Adrenal gland (tissue), 12 donors: Measurements from ENCODE around the gene CRYGN. TPM values are rescaled to one million over a fixed set of nuclear protein-coding genes. Genes with fewer than 3 reads are reported as not detected.

ENCODE experiments used
- DNase-seq, 7 donors: peaks; one replicate each; pipeline ENCODE4 v3.0.0-alpha.2; 2019 to 2020
- H3K27ac ChIP-seq, 5 donors: fragments of 200-600 bp; sonication (generic) in 4 of 5; 1 replicate in 3 of 5; 2 replicates in 2 of 5; pipeline versions ENCODE4 v1.5.1 to v1.8.0; 2016 to 2020; ENCODE audit warnings: mild to moderate bottlenecking in 1 of 5
- H3K27me3 ChIP-seq: fragments of 200-600 bp; 2 replicates; pipeline ENCODE4 v1.8.0; 2021
- H3K36me3 ChIP-seq, 2 donors: fragments of 200-600 bp; replicated peaks in 1 of 2; 1 replicate in 1 of 2; 2 replicates in 1 of 2; pipeline versions ENCODE4 v1.5.1 to v1.8.0; 2018 to 2022
- H3K4me1 ChIP-seq, 2 donors: fragments of 200-600 bp; replicated peaks in 1 of 2; 1 replicate in 1 of 2; 2 replicates in 1 of 2; pipeline versions ENCODE4 v1.5.1 to v1.8.0; 2018 to 2021
- H3K4me3 ChIP-seq, 4 donors: fragments of 200-600 bp; sonication (generic) in 3 of 4; one replicate each; pipeline ENCODE4 v1.5.1; 2016 to 2018
- H3K9me3 ChIP-seq, 3 donors: fragments of 200-600 bp; sonication (generic) in 1 of 3; replicated peaks in 1 of 3; 1 replicate in 2 of 3; 2 replicates in 1 of 3; pipeline versions ENCODE4 v1.5.1 to v1.8.0; 2016 to 2021
- POLR2A ChIP-seq, 2 donors: fragments of 450-650 bp; IDR thresholded peaks; one replicate each; pipeline ENCODE4 v1.6.1; 2017; ENCODE audit warnings: antibody characterized with exemption in 2 of 2, mild to moderate bottlenecking in 2 of 2, moderate library complexity in 1 of 2
- WGBS, 4 donors: extraction: QIAGEN DNeasy Blood & Tissue Kit in 2 of 4; methylation state at CpG; one replicate each; pipeline versions ENCODE4 v1.1.5 to v1.1.7; 2013 to 2017; 5-methylcytosine and 5-hydroxymethylcytosine counted together
- intact Hi-C, 2 donors: fragments of 100-400 bp; cut with DNase I; formaldehyde crosslinking; loops; one replicate each; pipeline versions ENCODE4 v1.14.1 to v1.15.0; 2022 to 2023
- polyA plus RNA-seq, 3 donors: library from polyadenylated mRNA; stranded (reverse); fragments of 200-250 nt in 2 of 3; fragments of 350-450 nt in 1 of 3; fragmentation: Illumina TruSeq in 1 of 3; extraction: RNeasy Lipid Tissue Mini Kit (QIAGEN cat#74804) in 1 of 3; gene quantifications; one replicate each; pipeline ENCODE4 v1.2.3, GENCODE V29; 2013 to 2014
- total RNA-seq, 9 donors: library from RNA; depleted of rRNA in 4 of 9; stranded (reverse); fragments of >200 nt in 4 of 9; fragments of 120-200 nt in 1 of 9; fragmentation: NEBNext Ultra II Directional in 1 of 9; extraction: Animal tissue kit (Norgen Biotek cat#: 25700) in 1 of 9; gene quantifications; one replicate each; pipeline versions ENCODE4 v1.1.0 to v1.2.4, GENCODE V29; 2013 to 2023
- TF ChIP-seq, protein P1 (sequence below), 6 experiments: fragments of 450-650 bp in 4 of 6; fragments of 200-600 bp in 2 of 6; sonication (generic) in 1 of 6; IDR thresholded peaks; 1 replicate in 5 of 6; 2 replicates in 1 of 6; pipeline versions ENCODE4 v1.5.1 to v1.8.0; 2016 to 2021; ENCODE audit warnings: antibody characterized with exemption in 6 of 6, mild to moderate bottlenecking in 2 of 6, moderate library complexity in 1 of 6
- donor health status: healthy with polysubstance abuse.
- donor health status: Bipolar disorder and iron deficiency.
- donor health status: DM: yes; HTN: yes; CAD: no.
- donor health status: DM: no; HTN: no; CAD: no.
- donor health status: DM: no; HTN: no; CAD: no.
- donor health status: DM: yes; HTN: yes; CAD: no.

Gene CRYGN
- total and polyA plus RNA-seq, 12 donors, result 0.11 to 0.88 (median 0.49) TPM; not detected in 6

DNA sequence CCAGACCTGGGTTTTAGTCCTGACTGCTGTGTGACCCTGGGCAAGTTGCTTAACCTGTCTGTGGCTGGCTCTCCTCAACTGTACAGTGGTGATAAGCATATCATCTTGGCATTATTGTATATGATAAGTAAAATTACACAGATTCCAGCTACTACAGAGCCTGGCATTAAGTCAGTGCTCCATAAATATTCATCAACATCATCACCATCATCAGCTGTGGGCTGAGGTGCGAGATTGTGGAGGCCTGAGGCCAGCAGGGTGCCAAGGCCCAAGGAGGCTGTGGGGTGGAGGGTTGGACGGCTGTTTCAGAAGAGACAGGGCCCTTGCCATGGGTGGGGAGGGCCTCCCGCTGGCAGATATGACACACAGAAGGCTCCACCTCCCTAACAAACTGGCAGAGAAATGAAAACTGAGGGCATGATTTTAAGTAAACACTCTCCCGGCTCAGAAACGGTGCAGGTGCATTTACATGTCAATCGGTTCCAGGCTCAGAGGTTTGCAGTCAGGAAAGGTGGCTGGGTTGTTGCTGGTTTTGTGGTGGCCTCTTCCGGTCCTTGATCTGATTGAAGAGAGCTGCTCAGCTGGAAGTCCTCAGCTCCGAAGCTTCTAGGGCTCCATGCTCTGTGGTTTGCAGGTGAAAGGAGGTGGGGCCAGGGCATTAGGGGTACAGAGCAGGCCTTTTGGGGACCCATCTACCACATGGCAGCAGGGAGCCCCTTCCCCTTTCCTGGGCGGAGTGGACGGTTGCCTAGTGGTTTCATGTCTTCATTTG, 10.2 kb downstream of the CRYGN start:
- Histone ChIP-seq H3K27ac (peak overlapping the region in 2 of 5 donors; percentile 68 to 88), H3K4me3 (no peak overlapping the region), H3K4me1 (peaks cover 0 to 16% of the 10 kb centered on the region in 2 donors), H3K27me3 (no peaks in the 10 kb centered on the region), H3K36me3 (no peaks in the 10 kb centered on the region), H3K9me3 (no peaks in the 10 kb centered on the region)
- DNase-seq, result no peak
- TF ChIP-seq, protein P1, sequence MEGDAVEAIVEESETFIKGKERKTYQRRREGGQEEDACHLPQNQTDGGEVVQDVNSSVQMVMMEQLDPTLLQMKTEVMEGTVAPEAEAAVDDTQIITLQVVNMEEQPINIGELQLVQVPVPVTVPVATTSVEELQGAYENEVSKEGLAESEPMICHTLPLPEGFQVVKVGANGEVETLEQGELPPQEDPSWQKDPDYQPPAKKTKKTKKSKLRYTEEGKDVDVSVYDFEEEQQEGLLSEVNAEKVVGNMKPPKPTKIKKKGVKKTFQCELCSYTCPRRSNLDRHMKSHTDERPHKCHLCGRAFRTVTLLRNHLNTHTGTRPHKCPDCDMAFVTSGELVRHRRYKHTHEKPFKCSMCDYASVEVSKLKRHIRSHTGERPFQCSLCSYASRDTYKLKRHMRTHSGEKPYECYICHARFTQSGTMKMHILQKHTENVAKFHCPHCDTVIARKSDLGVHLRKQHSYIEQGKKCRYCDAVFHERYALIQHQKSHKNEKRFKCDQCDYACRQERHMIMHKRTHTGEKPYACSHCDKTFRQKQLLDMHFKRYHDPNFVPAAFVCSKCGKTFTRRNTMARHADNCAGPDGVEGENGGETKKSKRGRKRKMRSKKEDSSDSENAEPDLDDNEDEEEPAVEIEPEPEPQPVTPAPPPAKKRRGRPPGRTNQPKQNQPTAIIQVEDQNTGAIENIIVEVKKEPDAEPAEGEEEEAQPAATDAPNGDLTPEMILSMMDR (IDR thresholded peaks at IDR 0.05), result no peak
- TF ChIP-seq POLR2A (IDR thresholded peaks at IDR 0.05), result no peak
- intact Hi-C loops, result no loop called here
- WGBS, 4 donors, result 61 to 79% (median 72%) methylated on average over 9 to 10 of the region's 10 CpGs

DNA sequence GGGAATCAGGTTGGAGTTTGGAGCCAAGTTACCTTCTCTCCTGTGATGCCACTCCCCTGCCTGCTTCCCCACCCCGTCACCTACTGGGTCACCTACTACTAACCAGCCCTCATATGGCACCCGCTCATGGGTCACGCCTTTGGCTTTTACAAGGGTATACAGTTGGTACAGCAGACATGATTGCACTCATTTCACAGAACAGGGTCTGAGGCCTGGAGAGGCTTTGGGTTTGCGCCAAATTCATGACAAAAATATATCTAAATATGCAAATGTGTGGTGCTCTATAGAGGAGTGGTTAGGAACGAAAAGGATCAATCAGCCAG, 10.7 kb downstream of the CRYGN start:
- Histone ChIP-seq H3K27ac (peak overlapping the region in 2 of 5 donors; percentile 68 to 88), H3K4me3 (no peak overlapping the region), H3K27me3 (no peaks in the 10 kb centered on the region), H3K36me3 (no peaks in the 10 kb centered on the region), H3K9me3 (no peaks in the 10 kb centered on the region), H3K4me1 (peaks cover 0 to 16% of the 10 kb centered on the region in 2 donors)
- no peak for DNase-seq
- intact Hi-C loops, result no loop called here
- 76 to 95% (median 93%) methylated on average over 5 of the region's 5 CpGs for WGBS, 4 donors
- TF ChIP-seq POLR2A (IDR thresholded peaks at IDR 0.05), result no peak
- TF ChIP-seq, protein P1 (IDR thresholded peaks at IDR 0.05), result no peak

DNA sequence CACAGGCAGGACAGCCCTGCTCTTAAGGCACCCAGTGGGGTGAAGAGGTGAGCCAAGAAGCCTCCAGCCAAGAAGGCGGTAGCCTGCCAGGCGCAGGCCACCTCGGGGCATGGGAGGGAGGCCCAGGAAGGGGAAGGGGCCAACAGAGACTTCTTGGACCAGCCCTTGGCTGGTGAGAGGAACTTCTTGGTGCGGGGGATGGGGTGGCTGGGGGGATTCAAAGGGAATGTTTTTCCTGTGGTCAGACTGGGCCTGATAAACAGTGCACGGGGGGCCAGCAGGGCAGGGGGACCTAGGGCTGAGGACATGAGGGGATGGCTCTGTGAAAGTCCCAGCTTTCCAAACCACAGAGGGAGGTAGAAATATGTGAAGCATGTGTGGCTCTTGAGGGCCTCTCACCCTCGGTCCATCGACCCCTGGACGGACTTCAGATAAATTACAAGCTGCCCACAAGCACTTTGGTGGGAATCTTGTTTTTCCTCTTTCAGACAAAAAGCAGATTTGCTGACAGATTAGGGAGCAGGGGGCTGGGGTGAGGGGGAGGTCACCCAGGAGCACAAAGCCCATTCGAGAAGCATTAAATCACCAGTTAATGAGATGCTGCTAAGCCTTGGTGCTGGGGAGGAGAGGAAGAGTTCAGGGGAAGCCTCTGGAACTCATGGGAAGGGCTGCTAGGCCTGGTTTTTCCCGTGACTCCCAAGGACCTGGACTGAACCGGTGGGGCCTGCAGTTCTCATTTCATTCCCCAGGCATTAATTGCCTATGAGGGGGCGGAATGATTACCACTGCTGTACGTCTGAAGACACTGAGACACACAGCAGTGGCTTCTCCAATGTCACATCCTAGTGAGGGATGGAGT, 11.3 kb downstream of the CRYGN start:
- TF ChIP-seq, protein P1 (IDR thresholded peaks at IDR 0.05), result no peak
- TF ChIP-seq POLR2A (IDR thresholded peaks at IDR 0.05), result no peak
- H3K4me3 ChIP-seq, result no peak overlapping the region
- H3K4me1 ChIP-seq, result peaks cover 0 to 16% of the 10 kb centered on the region in 2 donors
- H3K9me3 ChIP-seq, result no peaks in the 10 kb centered on the region
- 57 to 65% (median 64%) methylated on average over 11 to 13 of the region's 13 CpGs for WGBS, 4 donors
- no peaks in the 10 kb centered on the region for H3K36me3 ChIP-seq
- peak in 2 of 7 donors; percentile 46 to 68 for DNase-seq
- no peaks in the 10 kb centered on the region for H3K27me3 ChIP-seq
- intact Hi-C loops, result no loop called here
- H3K27ac ChIP-seq, result peak overlapping the region in 2 of 5 donors; percentile 79 to 88

DNA sequence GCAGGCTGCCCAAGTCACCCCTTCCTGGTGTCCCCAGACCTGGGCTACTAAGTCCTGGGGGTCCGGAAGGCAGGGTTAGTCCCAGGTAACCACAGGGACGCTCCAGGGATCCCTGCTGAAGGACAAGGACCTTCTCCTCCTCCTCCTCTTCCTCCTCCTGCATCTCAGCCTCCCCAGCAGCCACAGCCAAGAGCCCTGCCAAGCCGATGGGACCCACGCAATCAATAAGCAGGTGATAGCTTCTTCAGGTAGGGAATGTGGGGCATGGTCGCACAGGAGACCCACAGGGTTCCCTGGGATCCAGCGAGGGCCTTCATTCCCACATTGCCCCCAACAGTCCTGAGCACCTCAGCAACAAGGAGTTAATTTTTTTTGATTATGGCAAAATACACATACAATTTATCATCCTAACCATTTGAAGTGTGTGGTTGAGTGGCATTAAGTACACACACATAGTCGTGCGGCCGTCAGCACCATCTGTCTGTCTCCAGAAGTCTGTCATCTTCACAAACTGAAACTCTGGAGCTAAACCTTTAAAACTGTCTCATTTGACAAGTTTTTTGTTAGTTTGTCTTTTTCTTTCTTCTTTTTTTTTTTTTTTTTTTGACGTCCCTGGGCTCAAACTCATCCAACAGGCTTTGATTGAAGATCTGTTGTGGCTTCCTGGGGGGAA, 12.1 kb downstream of the CRYGN start:
- no peak for DNase-seq

More for the DNA sequence above, 12.1 kb downstream of the CRYGN start:
- peaks cover 0 to 16% of the 10 kb centered on the region in 2 donors for H3K4me1 ChIP-seq
- TF ChIP-seq POLR2A (IDR thresholded peaks at IDR 0.05), result no peak
- WGBS, 4 donors, result 71 to 75% (median 74%) methylated on average over 10 of the region's 10 CpGs
- H3K27me3 ChIP-seq, result no peaks in the 10 kb centered on the region
- peak overlapping the region in 2 of 5 donors; percentile 79 to 93 for H3K27ac ChIP-seq
- intact Hi-C loops, result no loop called here
- no peaks in the 10 kb centered on the region for H3K9me3 ChIP-seq
- no peak overlapping the region for H3K4me3 ChIP-seq
- H3K36me3 ChIP-seq, result no peaks in the 10 kb centered on the region
